HG02943 (cell line): ENCODE data around the gene RPP25L.
A peak's percentile ranks its signal among the peaks of the same experiment; 100 is the strongest.

Experiments used
- ATAC-seq: cut with Tn5 transposase; IDR thresholded peaks from one replicate; pipeline ENCODE4 v1.9.1; 2021; ENCODE audit warnings: mild to moderate bottlenecking, low read depth, moderate library complexity; ENCODE audit not compliant: unreplicated experiment

Gene RPP25L

DNA sequence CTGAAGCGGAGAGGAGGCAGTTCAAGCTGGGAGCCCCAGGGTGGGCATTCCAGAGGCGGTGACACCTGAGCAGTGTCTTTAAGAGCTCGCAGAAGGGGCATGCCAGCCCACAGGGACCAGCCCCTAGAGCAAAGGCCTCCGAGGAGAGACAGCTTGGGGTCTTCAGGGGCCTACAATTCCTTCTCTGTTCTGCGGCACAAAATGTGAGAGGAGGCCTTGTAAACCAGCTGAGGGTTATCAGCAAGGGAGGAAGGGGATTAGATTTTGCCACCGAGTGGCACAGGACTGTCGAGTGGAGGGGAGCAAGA lies 26.2 kb upstream of the RPP25L start:
- ATAC-seq, result no peak

DNA sequence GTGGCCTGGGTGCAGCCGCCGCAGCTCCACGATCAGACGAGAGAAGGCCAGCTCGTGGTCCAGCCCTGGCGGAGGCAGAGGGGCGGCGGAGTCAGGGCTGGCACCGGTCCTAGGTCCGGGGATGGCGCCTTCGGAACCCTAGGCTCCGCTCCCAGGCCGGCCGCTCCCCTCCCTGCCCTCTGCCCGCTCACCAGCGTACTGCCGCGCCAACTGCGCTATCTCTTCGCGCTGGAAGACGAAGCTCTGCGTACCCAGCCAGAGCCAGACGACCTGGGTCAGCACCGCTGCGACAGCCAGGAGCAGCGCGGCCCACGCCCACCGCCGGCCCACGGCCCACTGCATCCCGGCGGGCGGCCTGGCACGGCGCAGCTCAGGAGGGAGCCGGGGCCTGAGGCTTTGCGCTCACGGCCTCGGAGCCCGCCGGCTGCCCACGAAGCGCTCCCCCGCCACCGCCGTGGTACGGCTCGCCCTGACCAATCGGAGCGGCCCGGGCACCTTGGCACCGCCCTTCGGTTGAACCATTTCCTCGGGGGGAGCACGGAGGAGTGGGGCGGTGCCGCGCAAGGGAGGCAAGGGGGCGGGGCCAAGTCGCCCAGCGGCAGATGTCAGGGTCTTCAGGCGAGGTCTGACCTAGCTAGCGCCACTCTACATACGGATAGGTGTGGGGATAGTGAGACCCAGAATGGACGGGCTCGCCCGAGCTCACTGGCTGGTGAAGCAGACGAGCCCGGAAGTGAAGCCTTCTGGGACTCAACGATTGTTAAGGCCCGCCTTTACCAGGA lies 25.6 kb upstream of the RPP25L start, which contains the start of gene SIGMAR1:
Gene SIGMAR1 (minus strand): TSS at position 432 of the 782 bp plus-strand sequence. CDS start 90 bp downstream, at position 342.
- peak; percentile 81 for ATAC-seq

DNA sequence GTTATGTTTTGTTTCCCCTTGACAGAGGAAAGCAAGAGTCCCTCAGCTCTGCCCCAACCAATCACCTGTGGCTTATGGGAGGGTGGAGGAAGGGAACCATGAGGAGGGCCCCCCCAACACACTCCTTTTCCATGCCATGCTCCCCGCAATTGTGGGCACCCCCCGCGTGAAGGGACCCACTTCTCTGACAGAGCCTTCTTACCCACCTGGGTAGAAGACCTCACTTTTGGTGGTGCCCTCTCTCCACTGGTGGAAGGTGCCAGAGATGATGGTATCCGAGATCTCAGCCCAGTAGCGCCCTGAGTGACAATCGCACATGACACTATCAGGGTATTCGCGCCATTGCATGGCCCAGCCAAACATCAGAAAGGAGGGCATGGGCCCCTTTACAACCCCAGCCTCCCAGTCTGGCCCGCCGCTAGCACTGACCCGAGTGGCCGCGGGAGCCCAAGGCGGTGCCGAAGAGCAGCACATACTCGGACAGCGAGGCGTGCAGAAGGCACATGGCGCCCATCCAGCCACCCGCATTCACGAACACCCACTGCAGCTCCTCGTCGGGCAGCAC lies 25.0 kb upstream of the RPP25L start:
- peak; percentile 10 for ATAC-seq

DNA sequence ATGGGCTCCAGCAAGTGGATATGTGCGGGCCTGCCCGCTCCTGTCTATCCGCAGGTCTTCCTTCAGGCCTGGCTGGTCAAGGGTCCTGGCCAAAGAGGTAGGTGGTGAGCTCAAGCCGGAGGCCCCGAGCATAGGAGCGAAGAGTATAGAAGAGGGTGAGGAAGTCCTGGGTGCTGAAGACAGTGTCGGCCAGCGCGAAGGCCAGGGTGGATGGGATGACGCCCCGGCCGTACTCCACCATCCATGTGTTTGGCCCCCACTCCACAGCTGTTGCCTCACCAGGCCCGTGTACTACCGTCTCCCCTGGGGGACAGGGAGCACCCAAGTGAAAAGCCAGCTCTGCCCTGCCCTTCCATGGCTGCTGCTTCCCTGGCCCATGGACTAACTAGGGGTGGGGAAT lies 23.7 kb upstream of the RPP25L start:
- ATAC-seq, result no peak

DNA sequence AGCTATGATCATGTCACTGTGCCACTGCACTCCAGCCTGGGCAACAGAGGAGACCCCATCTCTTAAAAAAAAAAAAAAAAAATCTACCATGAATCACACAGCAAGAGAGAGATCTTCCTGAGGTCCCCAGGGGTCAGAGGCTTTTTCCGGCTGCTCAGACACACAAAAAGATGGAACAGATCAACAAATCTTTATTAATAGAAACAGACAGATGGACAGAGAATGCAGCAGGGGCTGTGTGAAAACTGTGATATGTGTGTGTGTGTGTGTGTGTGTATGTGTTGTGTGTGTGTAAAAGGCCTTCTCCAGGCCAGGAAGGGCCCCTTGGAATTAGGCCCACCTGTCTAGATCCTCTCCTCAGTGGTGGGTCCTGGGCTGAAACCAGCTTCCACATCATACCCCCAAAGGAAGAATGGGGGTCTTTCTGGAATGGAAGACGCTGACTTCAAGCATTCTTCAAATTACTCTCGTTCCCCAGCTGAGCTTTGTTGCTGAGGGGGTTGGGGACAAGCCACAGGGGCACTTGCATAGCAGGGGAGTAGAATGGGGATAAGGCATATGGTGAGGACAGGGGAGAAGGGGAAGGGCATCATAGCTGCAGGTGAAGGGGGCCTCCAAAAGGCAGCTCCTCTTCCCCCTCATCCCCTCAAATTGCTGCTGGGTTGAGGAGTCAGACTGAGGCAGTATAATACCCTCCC lies 22.8 kb upstream of the RPP25L start:
- no peak for ATAC-seq

DNA sequence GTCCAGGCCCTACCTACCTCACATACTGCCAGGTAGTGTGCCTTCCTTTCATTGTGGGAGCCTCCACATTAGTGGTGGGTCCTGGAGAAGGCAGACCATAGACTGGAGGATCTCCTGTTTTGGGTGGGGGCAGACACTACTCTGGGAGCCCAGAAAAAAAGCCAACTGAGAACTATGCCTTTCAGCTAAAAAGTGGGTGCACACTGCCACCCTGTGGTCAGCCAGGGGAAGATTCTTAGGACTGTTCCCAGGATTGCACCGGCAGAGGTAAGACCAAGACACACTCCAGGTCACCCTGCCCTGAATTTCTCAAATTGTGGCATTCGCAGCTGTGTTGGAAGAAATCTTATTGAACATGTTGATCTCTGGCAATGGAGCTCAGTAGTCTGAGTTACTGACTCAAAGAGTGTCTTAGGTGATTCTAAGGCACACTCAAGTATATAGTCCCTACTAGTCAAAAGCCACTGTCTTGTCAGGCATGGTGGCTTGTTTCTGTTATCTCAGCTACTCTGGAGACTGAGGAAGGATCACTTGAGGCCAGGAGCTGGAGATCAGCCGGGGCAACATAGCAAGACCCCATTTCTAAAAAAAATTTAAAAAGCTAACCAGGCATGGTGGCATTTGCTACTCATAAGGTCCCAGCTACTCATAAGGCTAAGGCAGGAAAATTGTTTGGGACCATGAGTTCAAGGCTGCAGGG lies 22.1 kb upstream of the RPP25L start:
- ATAC-seq, result no peak

DNA sequence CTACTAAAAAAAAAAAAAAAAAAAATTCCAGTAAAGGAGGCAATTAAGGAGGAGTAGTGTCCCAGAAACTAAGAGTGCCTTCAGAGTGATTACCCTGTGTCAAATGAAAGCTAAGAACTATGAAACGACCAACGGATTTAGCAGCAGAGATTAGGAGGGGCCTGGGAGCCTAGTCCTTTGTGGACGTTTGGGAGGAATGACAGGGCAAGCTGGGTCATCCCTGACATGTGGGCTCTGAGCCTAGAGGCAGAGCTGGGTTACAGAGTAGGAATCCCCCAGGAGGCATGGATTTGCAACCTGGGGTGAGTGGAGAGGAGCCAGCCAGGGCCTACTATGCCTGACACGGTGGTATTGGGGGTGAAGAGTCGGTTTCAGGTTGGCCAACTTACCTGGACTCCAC lies 21.3 kb upstream of the RPP25L start:
- ATAC-seq, result no peak

DNA sequence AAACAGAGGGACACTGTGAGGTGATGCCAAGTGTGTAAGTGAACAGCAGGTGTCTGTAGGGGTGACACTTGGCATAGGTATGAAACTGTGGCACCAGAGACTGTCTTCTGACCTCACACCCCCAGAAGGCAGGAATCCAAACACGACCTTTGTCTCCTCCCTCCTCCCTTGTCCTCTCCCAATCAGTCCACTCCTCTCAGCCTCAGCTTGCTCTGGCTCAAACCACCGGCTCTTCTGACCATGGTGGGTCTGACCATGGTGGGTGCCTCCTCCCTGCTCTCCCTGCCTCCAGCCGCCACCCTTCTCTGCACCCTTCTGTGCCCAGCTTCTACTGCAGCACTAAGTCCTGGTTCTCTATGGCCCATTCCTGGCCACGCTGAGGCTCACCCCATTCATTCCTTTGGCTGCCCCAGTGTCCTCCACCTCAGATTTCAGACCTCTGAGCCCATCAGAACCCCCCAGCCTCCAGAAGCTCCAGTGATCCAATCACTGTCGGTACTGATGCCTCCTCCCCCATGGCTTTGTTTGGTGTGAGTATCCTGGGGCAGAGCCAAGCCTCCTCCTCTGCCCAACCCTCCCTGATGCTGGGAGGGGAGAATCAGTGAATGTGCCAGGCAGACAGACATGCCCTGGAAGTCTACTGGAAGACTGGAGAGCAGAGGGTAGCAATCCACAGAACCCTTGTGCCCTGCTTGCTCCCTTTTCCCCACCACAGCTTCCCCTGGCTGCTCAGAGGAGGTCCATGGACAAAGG lies 18.7 kb upstream of the RPP25L start:
- ATAC-seq, result no peak

DNA sequence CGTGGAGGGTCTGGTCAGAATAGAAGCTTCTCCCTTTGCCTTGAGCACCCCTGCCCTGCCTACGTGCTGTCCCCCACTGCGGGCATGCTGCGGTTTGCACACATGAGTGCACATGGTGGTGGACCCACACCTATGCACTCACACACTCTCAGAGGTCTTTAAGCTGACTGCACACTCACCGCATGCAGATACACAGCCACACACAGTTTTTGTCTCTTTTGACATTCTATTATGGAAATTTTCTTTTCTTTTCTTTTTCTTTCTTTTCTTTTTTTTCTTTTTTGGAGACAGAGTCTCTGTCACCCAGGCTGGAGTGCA lies 17.6 kb upstream of the RPP25L start:
- no peak for ATAC-seq

DNA sequence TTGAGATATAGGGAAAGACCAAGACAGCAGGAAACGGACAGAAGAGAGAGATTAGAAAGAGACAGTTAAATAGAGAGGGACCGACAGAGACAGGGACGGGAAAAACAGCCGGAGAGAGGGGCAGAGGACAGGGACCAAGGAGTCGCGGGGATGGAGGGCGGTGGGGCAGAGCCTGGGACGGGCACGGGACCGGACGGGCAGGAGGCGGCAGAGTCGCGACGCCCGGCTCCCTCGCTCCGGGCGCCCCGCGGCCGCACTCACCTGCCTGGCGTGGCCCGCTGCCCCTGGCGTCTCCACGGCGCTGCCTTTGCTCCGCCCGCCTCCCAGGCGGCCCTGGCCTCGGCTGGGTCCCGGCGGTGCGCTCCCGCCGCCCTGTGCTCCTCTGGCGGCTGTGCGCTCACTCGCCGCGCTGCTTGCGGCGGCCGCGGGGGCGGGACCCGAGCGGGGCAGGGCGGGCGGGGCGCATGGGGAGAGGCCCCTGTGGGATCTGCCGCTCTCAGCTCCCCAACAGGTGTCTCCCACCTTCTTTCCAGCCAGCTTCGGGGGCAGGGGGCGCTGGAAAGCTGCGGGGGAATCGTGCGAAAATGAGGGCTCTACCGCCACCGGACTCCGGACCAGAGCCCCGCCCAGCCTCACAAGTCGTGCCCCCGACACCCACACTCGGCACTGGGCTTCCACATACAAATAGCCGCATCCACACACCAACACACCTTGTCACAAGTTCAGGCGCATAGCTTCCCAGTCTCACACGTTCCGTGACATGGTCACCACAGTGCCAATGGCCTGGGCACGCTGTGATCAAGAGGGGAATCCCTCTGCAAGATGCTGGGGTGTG lies 17.0 kb upstream of the RPP25L start, which contains the start of gene ARID3C:
Gene ARID3C (minus strand): TSS at position 411 of the 835 bp plus-strand sequence. CDS start 1,052 bp downstream, outside the sequence.
- no peak for ATAC-seq

DNA sequence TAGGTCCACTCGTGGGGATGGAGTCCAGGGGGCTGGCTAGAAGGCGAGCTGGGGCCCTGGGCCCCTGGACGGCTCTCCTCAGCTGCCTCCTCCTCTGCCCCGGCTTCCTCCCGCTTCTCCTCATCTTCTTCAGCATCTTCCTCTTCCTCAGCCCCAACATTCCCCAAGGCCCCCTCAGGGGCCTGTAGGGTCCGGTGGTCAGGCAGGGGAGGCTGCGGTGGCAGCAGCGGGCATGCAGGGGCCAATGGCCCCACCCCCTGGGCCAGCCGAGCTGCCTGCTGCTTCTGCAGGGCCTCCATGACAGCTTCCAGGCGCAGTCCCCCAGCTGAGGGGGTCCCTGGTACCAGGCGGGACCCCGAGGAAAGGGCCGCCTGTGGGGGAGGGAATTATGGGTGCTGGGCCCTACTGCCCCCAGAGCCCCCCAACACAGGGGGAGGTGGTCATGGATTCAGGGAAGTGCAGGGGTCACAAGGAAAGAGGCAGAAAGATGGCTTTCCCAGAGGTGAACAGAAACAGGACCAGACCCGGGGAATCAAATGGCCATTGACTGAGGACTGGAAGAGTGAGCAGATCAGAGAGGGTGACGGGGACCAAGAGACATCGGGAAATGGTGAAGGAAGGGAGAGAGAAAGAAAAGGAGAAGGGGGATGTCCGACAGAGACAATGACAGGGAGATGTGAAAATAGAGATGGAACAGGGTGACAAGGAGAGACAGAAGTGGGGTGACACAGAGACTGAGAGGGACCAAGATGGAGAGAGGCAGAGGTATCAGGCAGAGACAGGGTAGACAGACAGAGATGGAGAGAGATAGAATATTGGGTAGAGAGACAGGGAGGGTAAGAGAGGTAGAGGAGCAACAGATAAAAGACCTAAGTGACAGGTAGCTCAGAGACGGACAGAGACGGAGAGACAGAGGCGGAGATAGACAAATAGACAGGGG lies 16.1 kb upstream of the RPP25L start:
- ATAC-seq, result no peak

DNA sequence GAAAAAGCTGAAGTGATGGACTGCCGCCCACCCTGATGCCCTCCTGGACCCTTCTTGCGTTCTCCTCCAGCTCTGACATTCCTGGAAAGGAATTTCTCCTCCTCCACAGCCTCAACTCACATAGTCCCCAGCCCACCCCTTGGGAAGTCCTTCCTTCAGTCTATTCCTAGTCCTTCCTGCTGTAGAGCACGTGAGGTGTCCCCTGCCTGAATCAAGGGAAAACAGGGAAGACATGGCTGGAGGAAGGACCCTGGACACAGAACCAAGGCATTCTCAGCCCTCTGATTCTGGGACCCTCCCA lies 13.2 kb upstream of the RPP25L start:
- ATAC-seq, result no peak

DNA sequence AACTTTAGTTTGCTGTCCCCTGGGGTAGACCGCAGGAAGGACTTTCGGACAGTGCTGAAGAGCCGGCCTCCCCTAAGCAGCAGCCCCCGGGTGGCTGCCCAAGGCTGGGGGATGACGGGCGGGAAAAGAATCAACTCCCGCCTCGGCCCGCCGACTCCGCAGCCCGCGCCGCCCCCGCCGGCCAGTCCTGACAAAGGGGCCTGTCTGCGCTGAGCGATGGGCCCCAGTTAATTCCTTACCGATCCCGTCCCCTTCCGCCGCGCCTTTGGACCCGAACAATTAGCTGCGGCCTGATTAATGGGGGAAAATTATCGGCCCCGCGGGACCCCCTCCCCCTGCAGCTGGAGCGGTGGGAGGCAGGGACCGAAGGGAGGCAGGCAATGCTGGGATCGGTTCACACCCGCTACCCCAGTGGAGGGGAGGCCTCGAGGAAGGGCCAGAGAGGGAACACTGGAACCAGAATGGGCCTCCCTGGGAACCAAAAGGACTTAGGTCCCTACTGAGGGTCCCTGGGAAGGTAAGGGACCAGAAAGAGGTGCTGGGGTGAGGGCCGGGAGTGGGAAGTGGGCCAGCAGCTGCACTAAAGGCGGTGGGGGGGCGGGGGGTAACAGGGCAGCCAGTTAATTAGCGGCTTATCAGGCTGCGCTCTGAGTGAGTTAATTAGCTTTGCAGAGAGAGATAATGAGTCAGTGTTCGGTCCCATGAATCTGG lies 12.7 kb upstream of the RPP25L start:
- no peak for ATAC-seq

DNA sequence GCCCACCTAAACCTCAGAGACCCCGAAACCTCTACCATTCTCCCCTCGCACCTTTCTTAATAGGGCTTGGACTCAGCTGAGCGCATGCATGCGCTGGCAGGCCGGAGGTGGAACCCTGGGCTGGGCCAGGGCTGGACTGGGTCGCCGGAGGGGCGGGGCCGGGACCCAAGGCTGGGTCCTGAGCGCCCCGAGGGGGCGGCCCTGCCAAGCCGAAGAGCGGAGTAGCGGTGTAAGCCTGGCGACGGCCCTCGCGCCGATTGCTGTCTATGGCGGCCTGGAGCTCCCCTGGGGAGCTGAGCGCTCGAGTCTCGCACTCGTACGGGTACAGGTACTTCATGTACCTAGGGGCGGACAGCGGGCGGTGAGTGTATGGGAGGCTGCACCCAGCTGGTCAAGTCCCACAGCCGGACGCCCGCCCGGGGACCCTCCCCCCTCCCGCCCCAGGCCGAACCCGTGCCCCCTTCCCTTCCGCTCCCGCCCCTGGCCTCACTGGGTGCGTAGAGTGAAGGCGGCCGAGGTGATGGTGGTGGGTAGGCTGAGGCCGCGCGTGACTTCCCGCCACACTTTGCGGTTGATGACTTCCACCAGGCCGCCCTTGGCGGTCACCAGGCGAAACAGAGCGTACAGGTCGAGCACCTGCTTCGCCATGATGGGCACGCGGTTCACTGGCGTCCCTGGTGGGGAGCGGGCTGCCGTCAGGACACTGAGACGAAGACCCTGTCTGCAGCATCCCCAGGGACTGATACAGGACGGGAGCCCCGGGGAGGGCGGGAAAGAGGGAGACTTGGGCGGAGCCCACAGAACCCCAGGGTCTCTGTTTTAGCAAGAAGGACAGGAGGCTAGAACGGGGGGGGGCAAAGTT lies 11.7 kb upstream of the RPP25L start:
- ATAC-seq, result no peak

DNA sequence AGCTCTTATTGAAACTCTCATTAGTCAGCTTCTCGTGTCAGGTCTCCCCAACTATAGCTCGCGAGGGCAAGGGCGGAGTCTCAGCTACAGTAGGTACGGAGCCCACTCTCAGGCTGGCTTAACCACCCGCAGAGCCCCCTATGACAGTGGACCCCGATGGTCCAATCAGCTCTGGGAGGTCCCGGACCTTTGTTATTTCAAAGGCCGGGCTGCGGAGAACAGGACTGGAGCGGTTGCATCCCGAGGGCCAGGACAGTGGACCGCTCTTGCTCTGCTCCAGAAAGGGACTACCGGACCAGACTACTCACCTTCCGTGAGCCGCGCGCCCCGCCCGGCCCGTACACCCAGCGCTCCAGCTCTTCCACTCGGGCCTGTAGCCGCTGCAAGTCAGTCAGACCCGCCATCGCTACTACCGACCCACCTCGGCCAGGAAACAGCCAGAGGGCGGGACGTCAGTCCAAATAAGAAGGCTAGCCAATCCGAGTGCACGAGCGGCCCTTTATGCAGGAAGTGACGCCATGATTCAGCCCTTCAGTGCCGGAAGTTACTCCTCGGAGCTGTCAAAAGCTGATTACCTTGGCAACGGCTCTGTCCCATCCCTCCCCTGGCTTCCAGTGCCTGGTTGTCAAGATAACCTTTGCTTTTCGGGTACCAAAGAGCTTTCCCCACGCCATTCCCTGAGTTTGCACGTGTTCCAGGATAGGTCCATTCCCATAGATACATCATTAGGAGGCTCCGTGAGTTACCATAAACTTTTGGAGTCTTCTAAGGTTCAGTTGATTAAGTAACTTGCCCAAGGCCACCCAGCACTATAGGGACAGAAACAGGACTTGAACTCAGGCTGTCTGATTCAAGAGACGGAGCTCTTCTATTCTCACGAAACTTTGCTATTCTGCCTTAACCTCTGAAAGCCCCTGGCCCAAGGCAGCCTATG lies 8.4 kb upstream of the RPP25L start, which contains the start of gene DCTN3:
Gene DCTN3 (minus strand): TSS at position 435 of the 934 bp plus-strand sequence. CDS start 31 bp downstream, at position 404.
- peak; percentile 99 for ATAC-seq

DNA sequence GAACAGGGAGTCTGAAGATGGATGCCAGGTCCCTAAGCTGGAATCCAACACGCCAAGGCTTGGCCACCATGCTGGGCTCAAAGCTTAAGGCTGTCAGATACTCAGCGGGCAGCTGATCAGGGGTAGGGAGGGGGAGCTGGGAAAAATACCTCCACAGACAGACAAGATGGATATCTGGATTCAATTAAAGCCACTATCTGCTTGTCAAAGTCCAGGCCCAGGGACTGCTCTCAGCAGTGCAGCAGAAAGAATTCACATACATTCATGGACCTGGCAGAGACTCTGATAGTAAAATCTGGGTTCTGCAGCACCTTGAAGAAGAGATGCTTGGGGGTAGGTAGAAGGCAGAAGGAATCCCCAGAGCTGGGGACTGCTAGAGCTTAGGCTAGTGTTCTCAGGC lies 3.2 kb upstream of the RPP25L start:
- ATAC-seq, result no peak
